ENCODE data around the gene TCHP.

The TCHP gene

DNA sequence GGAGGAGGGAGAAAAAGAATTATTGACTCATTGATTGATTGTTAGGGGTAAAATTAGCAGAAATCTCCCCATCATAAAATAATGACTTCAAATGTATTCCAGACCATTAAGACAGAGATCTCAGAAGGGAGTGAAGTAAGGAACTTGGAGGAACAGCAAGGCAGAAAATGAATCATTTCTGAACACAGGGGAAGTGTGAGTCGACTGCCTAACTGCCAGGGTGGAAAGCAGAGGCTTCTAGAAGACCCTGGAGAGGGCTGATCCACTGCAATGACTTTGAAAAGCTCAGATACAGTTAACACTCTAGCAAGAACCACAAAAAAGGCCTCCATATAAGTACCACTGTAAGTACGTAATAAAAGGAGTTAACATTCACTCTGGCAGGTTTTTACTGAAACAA is 29.4 kb upstream of the TCHP start:
- Histone ChIP-seq H3K4me3 (ENCODE audit: low read depth in 1 of 2, low read length in 2 of 2) (no peak overlapping the region), H3K27me3 (ENCODE audit: insufficient read depth, low read length, poor library complexity) (no peaks in the 10 kb centered on the region), H3K79me2 (ENCODE audit: insufficient read depth, low read length) (peaks cover 9% of the 10 kb centered on the region), H4K20me1 (ENCODE audit: insufficient read depth, low read length) (peaks cover 12% of the 10 kb centered on the region; the same call in 1 of the 2 replicates), H3K27ac (ENCODE audit: low read length) (no peak overlapping the region; the same call in 1 of the 2 replicates), H3K9me3 (ENCODE audit: insufficient read depth, low read length, severe bottlenecking) (no peaks in the 10 kb centered on the region), H3K4me1 (ENCODE audit: insufficient read depth, low read length) (no peaks in the 10 kb centered on the region), H2AFZ (ENCODE audit: low read depth, low read length) (no peak overlapping the region), H3K4me2 (ENCODE audit: insufficient read depth, low read length) (no peak overlapping the region), H3K36me3 (ENCODE audit: insufficient read depth, low read length) (0 out of 2 replicates have a peak, but pooled peaks cover 9% of the 10 kb centered on the region), H3K9ac (ENCODE audit: low read depth, low read length) (no peak overlapping the region)
- ATAC-seq (ENCODE audit: insufficient read depth, low read depth) (no peak), DNase-seq (no peak)
- TF ChIP-seq EZH2 (IDR thresholded peaks at IDR 0.05; ENCODE audit: borderline replicate concordance, low read depth, low read length, severe bottlenecking) = no peak
- TF ChIP-seq, protein P1, sequence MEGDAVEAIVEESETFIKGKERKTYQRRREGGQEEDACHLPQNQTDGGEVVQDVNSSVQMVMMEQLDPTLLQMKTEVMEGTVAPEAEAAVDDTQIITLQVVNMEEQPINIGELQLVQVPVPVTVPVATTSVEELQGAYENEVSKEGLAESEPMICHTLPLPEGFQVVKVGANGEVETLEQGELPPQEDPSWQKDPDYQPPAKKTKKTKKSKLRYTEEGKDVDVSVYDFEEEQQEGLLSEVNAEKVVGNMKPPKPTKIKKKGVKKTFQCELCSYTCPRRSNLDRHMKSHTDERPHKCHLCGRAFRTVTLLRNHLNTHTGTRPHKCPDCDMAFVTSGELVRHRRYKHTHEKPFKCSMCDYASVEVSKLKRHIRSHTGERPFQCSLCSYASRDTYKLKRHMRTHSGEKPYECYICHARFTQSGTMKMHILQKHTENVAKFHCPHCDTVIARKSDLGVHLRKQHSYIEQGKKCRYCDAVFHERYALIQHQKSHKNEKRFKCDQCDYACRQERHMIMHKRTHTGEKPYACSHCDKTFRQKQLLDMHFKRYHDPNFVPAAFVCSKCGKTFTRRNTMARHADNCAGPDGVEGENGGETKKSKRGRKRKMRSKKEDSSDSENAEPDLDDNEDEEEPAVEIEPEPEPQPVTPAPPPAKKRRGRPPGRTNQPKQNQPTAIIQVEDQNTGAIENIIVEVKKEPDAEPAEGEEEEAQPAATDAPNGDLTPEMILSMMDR (IDR thresholded peaks at IDR 0.05; ENCODE audit: borderline replicate concordance, extremely low read depth, low read length, poor library complexity, severe bottlenecking) = no peak

DNA sequence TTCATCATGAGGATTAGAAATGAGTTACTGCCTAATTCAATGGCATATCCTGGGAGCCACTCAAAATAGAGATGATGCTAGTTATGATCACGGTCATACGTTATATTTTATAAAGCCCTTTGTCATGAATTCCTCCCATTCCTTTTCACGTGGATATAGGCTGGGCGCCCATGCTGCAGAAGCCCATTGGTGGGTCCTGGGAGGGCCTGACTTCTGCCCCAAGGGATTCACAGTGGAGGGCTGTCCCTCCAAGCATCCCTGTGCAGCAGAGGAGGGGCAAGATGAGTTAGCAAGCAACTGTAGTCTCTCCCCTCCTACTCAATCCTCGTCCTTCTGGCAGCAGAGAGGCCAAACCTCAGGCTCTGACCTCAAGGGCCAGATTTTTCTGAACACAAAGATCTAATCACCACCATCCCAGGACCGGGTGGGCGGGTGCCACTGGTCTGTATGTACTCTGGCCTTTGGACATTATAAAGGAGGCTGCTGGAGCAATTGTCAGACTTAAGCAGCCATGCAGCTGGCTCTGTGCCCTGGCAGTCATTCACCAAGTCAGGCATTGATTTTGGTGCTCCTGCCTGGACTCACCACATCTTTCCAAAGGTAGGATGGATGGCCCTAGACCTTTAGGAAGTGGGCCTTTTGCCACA is 28.3 kb upstream of the TCHP start:
- no peak for DNase-seq
- Histone ChIP-seq H3K27me3 (ENCODE audit: insufficient read depth, low read length, poor library complexity) (no peaks in the 10 kb centered on the region), H3K9me3 (ENCODE audit: insufficient read depth, low read length, severe bottlenecking) (no peaks in the 10 kb centered on the region), H3K4me1 (ENCODE audit: insufficient read depth, low read length) (no peaks in the 10 kb centered on the region), H3K4me3 (ENCODE audit: low read depth in 1 of 2, low read length in 2 of 2) (no peak overlapping the region), H3K9ac (ENCODE audit: low read depth, low read length) (no peak overlapping the region), H3K79me2 (ENCODE audit: insufficient read depth, low read length) (peaks cover 9% of the 10 kb centered on the region), H3K36me3 (ENCODE audit: insufficient read depth, low read length) (0 out of 2 replicates have a peak, but pooled peaks cover 9% of the 10 kb centered on the region), H3K4me2 (ENCODE audit: insufficient read depth, low read length) (no peak overlapping the region), H4K20me1 (ENCODE audit: insufficient read depth, low read length) (peaks cover 12% of the 10 kb centered on the region; the same call in 1 of the 2 replicates), H3K27ac (ENCODE audit: low read length) (no peak overlapping the region), H2AFZ (ENCODE audit: low read depth, low read length) (no peak overlapping the region)
- TF ChIP-seq, protein P1 (IDR thresholded peaks at IDR 0.05; ENCODE audit: borderline replicate concordance, extremely low read depth, low read length, poor library complexity, severe bottlenecking) = no peak
- no peak for TF ChIP-seq EZH2 (IDR thresholded peaks at IDR 0.05; ENCODE audit: borderline replicate concordance, low read depth, low read length, severe bottlenecking)
- ATAC-seq (ENCODE audit: insufficient read depth, low read depth) = no peak

DNA sequence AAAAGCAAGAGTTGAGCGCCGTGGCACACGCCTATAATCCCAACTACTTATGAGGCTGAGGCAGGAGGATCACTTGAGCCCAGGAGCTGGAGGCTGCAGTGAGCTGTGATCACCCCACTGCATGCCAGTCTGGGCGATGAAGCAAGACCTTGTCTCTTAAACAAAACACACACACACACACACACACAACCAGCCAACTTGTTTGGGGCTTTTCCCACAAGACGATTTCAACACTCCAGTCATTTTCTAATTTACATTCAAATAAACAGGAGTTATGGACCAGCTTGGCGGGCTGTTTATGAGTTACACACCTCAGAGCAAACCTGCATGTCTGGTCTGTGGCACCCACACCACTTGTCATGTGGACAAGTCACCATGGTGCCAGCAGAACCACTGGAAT is 26.4 kb upstream of the TCHP start:
- Histone ChIP-seq H3K4me3 (ENCODE audit: low read depth in 1 of 2, low read length in 2 of 2) (no peak overlapping the region), H2AFZ (ENCODE audit: low read depth, low read length) (no peak overlapping the region), H3K9me3 (ENCODE audit: insufficient read depth, low read length, severe bottlenecking) (no peaks in the 10 kb centered on the region), H3K9ac (ENCODE audit: low read depth, low read length) (no peak overlapping the region), H3K36me3 (ENCODE audit: insufficient read depth, low read length) (0 out of 2 replicates have a peak, but pooled peaks cover 9% of the 10 kb centered on the region), H3K4me2 (ENCODE audit: insufficient read depth, low read length) (no peak overlapping the region), H3K79me2 (ENCODE audit: insufficient read depth, low read length) (peaks cover 23% of the 10 kb centered on the region), H3K4me1 (ENCODE audit: insufficient read depth, low read length) (peaks cover 10% of the 10 kb centered on the region), H3K27ac (ENCODE audit: low read length) (no peak overlapping the region), H4K20me1 (ENCODE audit: insufficient read depth, low read length) (peaks cover 18% of the 10 kb centered on the region; the same call in 1 of the 2 replicates), H3K27me3 (ENCODE audit: insufficient read depth, low read length, poor library complexity) (no peaks in the 10 kb centered on the region)
- no peak for DNase-seq
- no peak for ATAC-seq (ENCODE audit: insufficient read depth, low read depth)
- no peak for TF ChIP-seq EZH2 (IDR thresholded peaks at IDR 0.05; ENCODE audit: borderline replicate concordance, low read depth, low read length, severe bottlenecking)
- TF ChIP-seq, protein P1 (IDR thresholded peaks at IDR 0.05; ENCODE audit: borderline replicate concordance, extremely low read depth, low read length, poor library complexity, severe bottlenecking) = no peak
